K562 (cell line): Measurements from ENCODE around the gene RAPSN. TPM values are rescaled to one million over a fixed set of nuclear protein-coding genes. Genes with fewer than 3 reads are reported as not detected.
A peak's percentile ranks its signal among the peaks of the same experiment; 100 is the strongest.

Experiments used
- CBX3 ChIP-seq, 2 experiments: IDR thresholded peaks; 1 replicate in 1 of 2; 2 replicates in 1 of 2; pipeline ENCODE4 v1.6.1; 2012; ENCODE audit warnings: inconsistent platforms in 2 of 2, low read length in 2 of 2, borderline replicate concordance in 1 of 2, control low read depth in 1 of 2
- EHMT2 ChIP-seq: fragments of 450-650 bp; IDR thresholded peaks from 2 replicates; pipeline ENCODE4 v1.6.1; 2018; ENCODE audit warnings: antibody characterized with exemption
- ETV1 ChIP-seq: fragments of 450-650 bp; conservative IDR thresholded peaks from 2 replicates; pipeline ENCODE4 v1.6.1; 2016; ENCODE audit warnings: missing genetic modification characterization, control low read depth, low read depth, missing compliant biosample characterization
- FOXM1 ChIP-seq, 2 experiments: fragments of 450-650 bp in 1 of 2; sonication (generic) in 1 of 2; formaldehyde crosslinking in 1 of 2; IDR thresholded peaks; 2 replicates each; pipeline versions ENCODE4 v1.6.1 to v1.9.0; 2017 to 2022; ENCODE audit warnings: low read depth in 2 of 2, mild to moderate bottlenecking in 2 of 2, missing genetic modification reagents in 1 of 2, moderate library complexity in 1 of 2
- GABPA ChIP-seq: fragments of 200-800 bp; sonication (Bioruptor generic); conservative IDR thresholded peaks from 2 replicates; pipeline ENCODE4 v1.6.1; 2016; ENCODE audit warnings: low read depth, missing genetic modification characterization, missing compliant biosample characterization
- GATAD2B ChIP-seq: fragments of 450-650 bp; IDR thresholded peaks from 2 replicates; pipeline ENCODE4 v1.6.1; 2017; ENCODE audit warnings: mild to moderate bottlenecking, borderline replicate concordance
- HNRNPK ChIP-seq: fragments of 200-400 bp; formaldehyde crosslinking; IDR thresholded peaks from one replicate; pipeline ENCODE4 v1.6.1; 2018; ENCODE audit warnings: mild to moderate bottlenecking, low read depth, low read length; ENCODE audit not compliant: poor library complexity, severe bottlenecking
- MYNN ChIP-seq, 2 experiments: sonication (generic); formaldehyde crosslinking in 1 of 2; IDR thresholded peaks; 2 replicates each; pipeline versions ENCODE4 v1.5.0 to v1.6.1; 2016 to 2020; ENCODE audit warnings: antibody characterized with exemption in 1 of 2, missing genetic modification reagents in 1 of 2
- STAT6 ChIP-seq: sonication (generic); formaldehyde crosslinking; IDR thresholded peaks from 2 replicates; pipeline ENCODE4 v1.8.1; 2023; ENCODE audit warnings: mild to moderate bottlenecking, missing genetic modification reagents
- ZBTB7A ChIP-seq: IDR thresholded peaks from 2 replicates; pipeline ENCODE4 v1.6.1; 2011; ENCODE audit warnings: low read depth, mild to moderate bottlenecking, low read length, moderate library complexity, borderline replicate concordance; ENCODE audit not compliant: control insufficient read depth
- ZNF311 ChIP-seq: fragments of 250-450 bp; sonication (Bioruptor Pico); IDR thresholded peaks from 2 replicates; pipeline ENCODE4 v1.4.0; 2020; ENCODE audit warnings: mild to moderate bottlenecking, moderate library complexity
- ZNF444 ChIP-seq: fragments of 250-450 bp; sonication (Bioruptor Pico); IDR thresholded peaks from 2 replicates; pipeline ENCODE4 v1.4.0; 2020; ENCODE audit warnings: mild to moderate bottlenecking, moderate library complexity
- ZNF507 ChIP-seq: conservative IDR thresholded peaks from 2 replicates; pipeline ENCODE4 v1.6.1; 2017; ENCODE audit warnings: missing genetic modification characterization, missing compliant biosample characterization
- ZNF766 ChIP-seq: fragments of 200-800 bp; sonication (Bioruptor generic); conservative IDR thresholded peaks from 2 replicates; pipeline ENCODE4 v1.6.1; 2016; ENCODE audit warnings: missing genetic modification characterization, missing compliant biosample characterization
- polyA plus RNA-seq, 8 experiments: library from polyadenylated mRNA; depleted of rRNA in 4 of 8; stranded (reverse) in 5 of 8; unstranded in 3 of 8; fragments of >200 nt; fragmentation: Nextera tagmentation in 2 of 8; fragmentation: Illumina TruSeq in 1 of 8; extraction: Ambion mirVana in 2 of 8; extraction: Trizol in 1 of 8; gene quantifications; 2 replicates each; pipeline versions ENCODE4 v1.2.1 to v1.2.3, GENCODE V29; 2011 to 2014; ENCODE audit warnings: inconsistent platforms in 1 of 8, missing spikeins in 1 of 8
- total RNA-seq, 7 experiments: library from RNA; depleted of rRNA in 6 of 7; stranded (reverse); fragments of >200 nt in 6 of 7; fragmentation: Illumina TruSeq in 2 of 7; extraction: Trizol in 2 of 7; gene quantifications; 2 replicates each; pipeline versions ENCODE4 v1.2.1 to v1.2.3, GENCODE V29; 2011 to 2021; ENCODE audit warnings: low replicate concordance in 1 of 7
- TF ChIP-seq, protein P1 (sequence below): sonication (generic); formaldehyde crosslinking; IDR thresholded peaks from 2 replicates; pipeline ENCODE4 v1.8.0; 2023; ENCODE audit warnings: mild to moderate bottlenecking, missing genetic modification reagents
- TF ChIP-seq, protein P2 (sequence below), 2 experiments: fragments of 200-800 bp in 1 of 2; sonication (Bioruptor generic) in 1 of 2; sonication (generic) in 1 of 2; formaldehyde crosslinking in 1 of 2; IDR thresholded peaks in 1 of 2; conservative IDR thresholded peaks in 1 of 2; 2 replicates each; pipeline versions ENCODE4 v1.5.0 to v1.6.1; 2016 to 2020; ENCODE audit warnings: missing compliant biosample characterization in 1 of 2, missing genetic modification characterization in 1 of 2, missing genetic modification reagents in 1 of 2

RAPSN gene
- total and polyA plus RNA-seq, 9 of the 15 experiments (the other 6 are each of a cell fraction or from before 2014, with no cell fraction given), result 0.06 to 0.11 TPM; not detected in 7

GRCh38 chr11:47394322-47395222 lies 54.4 kb downstream of the RAPSN start (continued):
- TF ChIP-seq, protein P1, sequence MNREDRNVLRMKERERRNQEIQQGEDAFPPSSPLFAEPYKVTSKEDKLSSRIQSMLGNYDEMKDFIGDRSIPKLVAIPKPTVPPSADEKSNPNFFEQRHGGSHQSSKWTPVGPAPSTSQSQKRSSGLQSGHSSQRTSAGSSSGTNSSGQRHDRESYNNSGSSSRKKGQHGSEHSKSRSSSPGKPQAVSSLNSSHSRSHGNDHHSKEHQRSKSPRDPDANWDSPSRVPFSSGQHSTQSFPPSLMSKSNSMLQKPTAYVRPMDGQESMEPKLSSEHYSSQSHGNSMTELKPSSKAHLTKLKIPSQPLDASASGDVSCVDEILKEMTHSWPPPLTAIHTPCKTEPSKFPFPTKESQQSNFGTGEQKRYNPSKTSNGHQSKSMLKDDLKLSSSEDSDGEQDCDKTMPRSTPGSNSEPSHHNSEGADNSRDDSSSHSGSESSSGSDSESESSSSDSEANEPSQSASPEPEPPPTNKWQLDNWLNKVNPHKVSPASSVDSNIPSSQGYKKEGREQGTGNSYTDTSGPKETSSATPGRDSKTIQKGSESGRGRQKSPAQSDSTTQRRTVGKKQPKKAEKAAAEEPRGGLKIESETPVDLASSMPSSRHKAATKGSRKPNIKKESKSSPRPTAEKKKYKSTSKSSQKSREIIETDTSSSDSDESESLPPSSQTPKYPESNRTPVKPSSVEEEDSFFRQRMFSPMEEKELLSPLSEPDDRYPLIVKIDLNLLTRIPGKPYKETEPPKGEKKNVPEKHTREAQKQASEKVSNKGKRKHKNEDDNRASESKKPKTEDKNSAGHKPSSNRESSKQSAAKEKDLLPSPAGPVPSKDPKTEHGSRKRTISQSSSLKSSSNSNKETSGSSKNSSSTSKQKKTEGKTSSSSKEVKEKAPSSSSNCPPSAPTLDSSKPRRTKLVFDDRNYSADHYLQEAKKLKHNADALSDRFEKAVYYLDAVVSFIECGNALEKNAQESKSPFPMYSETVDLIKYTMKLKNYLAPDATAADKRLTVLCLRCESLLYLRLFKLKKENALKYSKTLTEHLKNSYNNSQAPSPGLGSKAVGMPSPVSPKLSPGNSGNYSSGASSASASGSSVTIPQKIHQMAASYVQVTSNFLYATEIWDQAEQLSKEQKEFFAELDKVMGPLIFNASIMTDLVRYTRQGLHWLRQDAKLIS (CRISPR knock-in tag), result 0 out of 2 replicates have a peak, but pooled peaks have one; percentile 42
- TF ChIP-seq ZBTB7A (peak; percentile 85), ZNF444 (CRISPR knock-in tag) (peak; percentile 9; the same call in 1 of the 2 replicates), GATAD2B (peak; percentile 32; the same call in 1 of the 2 replicates), ZNF311 (CRISPR knock-in tag) (peak; percentile 22; the same call in 1 of the 2 replicates), ZNF766 (CRISPR knock-in tag) (peak; percentile 64; the same call in 1 of the 2 replicates), HNRNPK (no peak), EHMT2 (no peak), FOXM1 (IDR thresholded peaks at IDR 0.05; ENCODE audit: low read depth) (no peak), FOXM1 (CRISPR knock-in tag; IDR thresholded peaks at IDR 0.05; ENCODE audit: low read depth) (0 out of 2 replicates have a peak, but pooled peaks have one; percentile 47), GABPA (tag) (peak; percentile 83), ZNF507 (tag) (no peak), MYNN (IDR thresholded peaks at IDR 0.05) (0 out of 2 replicates have a peak, but pooled peaks have one; percentile 13), MYNN (CRISPR knock-in tag; IDR thresholded peaks at IDR 0.05) (no peak), CBX3 (IDR thresholded peaks at IDR 0.05; ENCODE audit: borderline replicate concordance in 1 of 2, low read length in 2 of 2) (no peak), ETV1 (tag) (peak; percentile 75), STAT6 (CRISPR knock-in tag) (no peak)
- TF ChIP-seq, protein P2, sequence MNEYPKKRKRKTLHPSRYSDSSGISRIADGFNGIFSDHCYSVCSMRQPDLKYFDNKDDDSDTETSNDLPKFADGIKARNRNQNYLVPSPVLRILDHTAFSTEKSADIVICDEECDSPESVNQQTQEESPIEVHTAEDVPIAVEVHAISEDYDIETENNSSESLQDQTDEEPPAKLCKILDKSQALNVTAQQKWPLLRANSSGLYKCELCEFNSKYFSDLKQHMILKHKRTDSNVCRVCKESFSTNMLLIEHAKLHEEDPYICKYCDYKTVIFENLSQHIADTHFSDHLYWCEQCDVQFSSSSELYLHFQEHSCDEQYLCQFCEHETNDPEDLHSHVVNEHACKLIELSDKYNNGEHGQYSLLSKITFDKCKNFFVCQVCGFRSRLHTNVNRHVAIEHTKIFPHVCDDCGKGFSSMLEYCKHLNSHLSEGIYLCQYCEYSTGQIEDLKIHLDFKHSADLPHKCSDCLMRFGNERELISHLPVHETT (CRISPR knock-in tag; conservative IDR thresholded peaks at IDR 0.05 in 1 of 2, IDR thresholded peaks at IDR 0.05 in 1 of 2), result peak in 1 of 2 experiments; percentile 47; a peak in 2 of 4 replicates
